ENCODE measurements around the gene PKD1L1. TPM values are rescaled to one million over a fixed set of nuclear protein-coding genes. Genes with fewer than 3 reads are reported as not detected.

The PKD1L1 gene
- 1 to 10 TPM; 1.1 to 3.7 (median 2.5) TPM for total RNA-seq
- polyA plus RNA-seq: 1 to 10 TPM; 1.3 to 2.1 TPM
- long read RNA-seq, donor 1, partial matches to known transcripts: 1 of 2 reads
- long read RNA-seq, donor 1, other reads (novel, unspliced or antisense): 1 of 2 reads
- long read RNA-seq, donor 2, partial matches to known transcripts: 0 of 1 reads
- long read RNA-seq, donor 2, other reads (novel, unspliced or antisense): 1 of 1 reads
- long read RNA-seq, donor 3, partial matches to known transcripts: 0 of 4 reads
- long read RNA-seq, donor 3, other reads (novel, unspliced or antisense): 4 of 4 reads

- no peaks in the 10 kb centered on the region for H3K27me3 ChIP-seq
- no peaks in the 10 kb centered on the region for H3K36me3 ChIP-seq
- peak within 1 kb of the TSS in 8 of 12 donors; percentile 16 to 47 (median 30) for H3K4me3 ChIP-seq
- peak within 1 kb of the TSS; percentile 5 to 93 (median 80) for H3K27ac ChIP-seq
- no peaks in the 10 kb centered on the region for H3K9me3 ChIP-seq
- H3K4me1 ChIP-seq: peaks cover 0 to 73% (median 21%) of the 10 kb centered on the region in 12 donors
- intact Hi-C loops (cut with DNase I): loop anchor here in 3 of 10 donors (5.0 kb wide), 2 partner anchors 159 to 164 kb away; no protein-coding TSS in a partner anchor
- ATAC-seq (peak in 3 of 4 donors; percentile 19 to 51 (median 35)), DNase-seq (no peak)
- TF ChIP-seq CTCF (IDR thresholded peaks at IDR 0.05) (no peak), POLR2A (IDR thresholded peaks at IDR 0.05) (no peak)
- 66 to 80% (median 69%) methylated on average over 7 of the region's 7 CpGs for WGBS, 4 donors
Measured at GRCh38 chr7:47948141-47948790, at the start of gene PKD1L1. Gene PKD1L1, minus strand, starts transcription at chr7:47948466. Its CDS starts 26 bp downstream, at chr7:47948440.

GRCh38 chr7:47992446-47992845 lies 44.2 kb upstream of the PKD1L1 start:
- H3K27ac ChIP-seq: peak overlapping the region in 9 of 12 donors; percentile 28 to 76 (median 47)
- H3K27me3 ChIP-seq: no peaks in the 10 kb centered on the region
- DNase-seq (no peak), ATAC-seq (no peak)
- intact Hi-C loops (cut with DNase I): loop anchor here in 6 of 10 donors (1.0 to 5.0 kb wide), 4 partner anchors 95 to 118 kb away; partner anchors contain the start of gene UPP1 (in 1 of the 6)
- H3K4me1 ChIP-seq: peaks cover 0 to 14% (median 0%) of the 10 kb centered on the region in 12 donors
- H3K36me3 ChIP-seq: no peaks in the 10 kb centered on the region
- peak overlapping the region in 10 of 12 donors; percentile 15 to 64 (median 61) for H3K4me3 ChIP-seq
- TF ChIP-seq CTCF (IDR thresholded peaks at IDR 0.05) (no peak), POLR2A (IDR thresholded peaks at IDR 0.05) (no peak)
- 77 to 84% (median 82%) methylated on average over 3 of the region's 3 CpGs for WGBS, 4 donors
- H3K9me3 ChIP-seq: no peaks in the 10 kb centered on the region

- intact Hi-C loops (cut with DNase I): loop anchor here (1.0 to 5.0 kb wide), 4 partner anchors 95 to 119 kb away; partner anchors contain the start of gene UPP1 (in 1 of the 10)
- Histone ChIP-seq H3K4me3 (peak overlapping the region; percentile 15 to 64 (median 60)), H3K27me3 (no peaks in the 10 kb centered on the region), H3K4me1 (peaks cover 0 to 14% (median 0%) of the 10 kb centered on the region in 12 donors), H3K27ac (peak overlapping the region in 10 of 12 donors; percentile 28 to 76 (median 53)), H3K9me3 (no peaks in the 10 kb centered on the region), H3K36me3 (no peaks in the 10 kb centered on the region)
- ATAC-seq: peak; percentile 97 to 100 (median 99)
- peak; percentile 87 to 95 (median 90) for DNase-seq
- WGBS, 4 donors: 1 to 3% (median 2%) methylated on average over 25 to 26 of the region's 26 CpGs
- peak; percentile 36 to 91 (median 66) for TF ChIP-seq CTCF (IDR thresholded peaks at IDR 0.05)
- TF ChIP-seq POLR2A (IDR thresholded peaks at IDR 0.05): no peak
Measured at GRCh38 chr7:47991741-47992311, 43.6 kb upstream of the PKD1L1 start.

Measured in heart left ventricle (tissue), 16 donors.